HCT116 (cell line): Measurements from ENCODE around the gene LRRC72. TPM values are rescaled to one million over a fixed set of nuclear protein-coding genes. Genes with fewer than 3 reads are reported as not detected.

Experiments used
- ATAC-seq: fragments of 200-7000 bp; cut with Tn5 transposase; 2 replicates; pipeline ENCODE4 v1.9.1; 2020; ENCODE audit warnings: mild to moderate bottlenecking, moderate library complexity
- BruUV-seq: library from RNA; stranded (reverse); fragments of 400-500 nt; replicated peaks from 2 replicates; lab custom pipeline; 2021; lab: Mats Ljungman, UMichigan
- CTCF ChIA-PET: fragments of 300-600 bp; sonication (Branson Sonifier 250); formaldehyde crosslinking; loops from one replicate; lab custom pipeline; 2021; ENCODE audit warnings: antibody characterized with exemption; lab: Charles Lee
- POLR2A ChIA-PET: fragments of 300-600, 350-600 bp; sonication (Branson Sonifier 250); formaldehyde crosslinking; loops from one replicate; lab custom pipeline; 2021; ENCODE audit warnings: antibody characterized with exemption; lab: Charles Lee
- RAD21 ChIA-PET, 2 experiments: fragments of 300-600 bp; sonication (Branson Sonifier 250); formaldehyde crosslinking; loops; one replicate each; lab custom pipeline; 2023; ENCODE audit warnings: low total read pairs in 2 of 2; ENCODE audit not compliant: uncharacterized antibody in 2 of 2, unreplicated experiment in 2 of 2, low non-redundant PET in 1 of 2; lab: Charles Lee
- DNase-seq: peaks from one replicate; pipeline ENCODE4 v3.0.0-alpha.2; 2010; ENCODE audit warnings: low read depth, low spot score
- H2AFZ ChIP-seq: fragments of 200-600 bp; shearing (Covaris generic), sonication (generic); 2 replicates; pipeline ENCODE4 v1.6.1; 2017; ENCODE audit warnings: low read depth, mixed run types, mixed read lengths, antibody characterized with exemption, low read length; ENCODE audit not compliant: poor library complexity, severe bottlenecking
- H3K27ac ChIP-seq: 2 replicates; pipeline ENCODE4 v1.5.1; 2012; ENCODE audit warnings: low read depth, low read length
- H3K27me3 ChIP-seq: fragments of 200-600 bp; sonication (generic); 2 replicates; pipeline ENCODE4 v1.6.1; 2016; ENCODE audit warnings: mixed run types, low read length, mixed read lengths; ENCODE audit not compliant: insufficient read depth
- H3K36me3 ChIP-seq, 2 experiments: fragments of 200-500 bp in 1 of 2; fragments of 200-600 bp in 1 of 2; sonication (Bioruptor generic) in 1 of 2; sonication (generic) in 1 of 2; 2 replicates each; pipeline versions ENCODE4 v1.5.1 to v1.6.1; 2014 to 2016; ENCODE audit warnings: low read length in 2 of 2, inconsistent platforms in 1 of 2, mixed read lengths in 1 of 2, mixed run types in 1 of 2; ENCODE audit not compliant: insufficient read depth in 2 of 2, control insufficient read depth in 1 of 2
- H3K4me1 ChIP-seq, 2 experiments: fragments of 200-600 bp in 1 of 2; sonication (generic) in 1 of 2; 2 replicates each; pipeline versions ENCODE4 v1.5.1 to v1.6.1; 2012 to 2017; ENCODE audit warnings: low read length in 2 of 2, inconsistent platforms in 1 of 2, mild to moderate bottlenecking in 1 of 2, mixed read lengths in 1 of 2, mixed run types in 1 of 2, moderate library complexity in 1 of 2; ENCODE audit not compliant: insufficient read depth in 2 of 2, control insufficient read depth in 1 of 2
- H3K4me2 ChIP-seq: fragments of 200-600 bp; sonication (generic); 2 replicates; pipeline ENCODE4 v1.6.1; 2017; ENCODE audit warnings: mixed run types, low read length, mixed read lengths
- H3K4me3 ChIP-seq, 2 experiments: fragments of 200-600 bp in 1 of 2; sonication (generic) in 1 of 2; replicated peaks in 1 of 2; 2 replicates each; pipeline ENCODE4 v1.5.1; 2011 to 2016; ENCODE audit warnings: low read length in 2 of 2, control low read depth in 1 of 2, low read depth in 1 of 2, mild to moderate bottlenecking in 1 of 2, mixed read lengths in 1 of 2, mixed run types in 1 of 2
- H3K79me2 ChIP-seq: fragments of 200-600 bp; sonication (generic); 2 replicates; pipeline ENCODE4 v1.6.1; 2017; ENCODE audit warnings: mild to moderate bottlenecking, mixed run types, low read length, moderate library complexity, mixed read lengths; ENCODE audit not compliant: insufficient read depth
- H3K9ac ChIP-seq: fragments of 200-600 bp; sonication (generic); 2 replicates; pipeline ENCODE4 v1.6.1; 2016; ENCODE audit warnings: low read length, mixed read lengths
- H3K9me2 ChIP-seq: fragments of 200-600 bp; sonication (generic), shearing (Covaris generic); 2 replicates; pipeline ENCODE4 v1.6.1; 2017; ENCODE audit warnings: mixed run types, mild to moderate bottlenecking, moderate library complexity; ENCODE audit not compliant: insufficient read depth
- H3K9me3 ChIP-seq, 2 experiments: fragments of 200-500 bp in 1 of 2; fragments of 200-600 bp in 1 of 2; sonication (Bioruptor generic) in 1 of 2; sonication (generic) in 1 of 2; 2 replicates each; pipeline ENCODE4 v1.6.1; 2014 to 2017; ENCODE audit warnings: low read length in 2 of 2, mixed read lengths in 2 of 2, inconsistent platforms in 1 of 2, low read depth in 1 of 2, mild to moderate bottlenecking in 1 of 2, mixed run types in 1 of 2, moderate library complexity in 1 of 2; ENCODE audit not compliant: control insufficient read depth in 1 of 2, insufficient read depth in 1 of 2
- H4K20me1 ChIP-seq: fragments of 200-600 bp; sonication (generic), shearing (Covaris generic); 2 replicates; pipeline ENCODE4 v1.6.1; 2017; ENCODE audit warnings: mixed run types, mild to moderate bottlenecking, moderate library complexity; ENCODE audit not compliant: insufficient read depth
- CBX3 ChIP-seq: IDR thresholded peaks from 2 replicates; pipeline ENCODE4 v1.6.1; 2012; ENCODE audit warnings: low read depth
- CEBPB ChIP-seq: IDR thresholded peaks from 2 replicates; pipeline ENCODE4 v1.6.1; 2012; ENCODE audit warnings: low read depth
- EGR1 ChIP-seq: IDR thresholded peaks from 2 replicates; pipeline ENCODE4 v1.6.1; 2012; ENCODE audit warnings: low read depth
- ELF1 ChIP-seq: IDR thresholded peaks from 2 replicates; pipeline ENCODE4 v1.6.1; 2012; ENCODE audit warnings: low read depth, borderline replicate concordance
- EZH2phosphoT487 ChIP-seq: fragments of 200-600 bp; IDR thresholded peaks from 2 replicates; pipeline ENCODE4 v1.6.1; 2018; ENCODE audit warnings: antibody characterized with exemption, borderline replicate concordance
- FOSL1 ChIP-seq: IDR thresholded peaks from 2 replicates; pipeline ENCODE4 v1.6.1; 2012; ENCODE audit warnings: low read depth
- SP1 ChIP-seq: IDR thresholded peaks from 2 replicates; pipeline ENCODE4 v1.6.1; 2012; ENCODE audit warnings: low read depth
- SRF ChIP-seq: IDR thresholded peaks from 2 replicates; pipeline ENCODE4 v1.6.1; 2012; ENCODE audit warnings: low read depth
- TCF7L2 ChIP-seq: IDR thresholded peaks from 2 replicates; pipeline ENCODE4 v1.7.0; 2011; ENCODE audit warnings: borderline replicate concordance, inconsistent platforms; ENCODE audit not compliant: insufficient read depth, insufficient read length; ENCODE audit errors: extremely low read depth
- YY1 ChIP-seq: IDR thresholded peaks from 2 replicates; pipeline ENCODE4 v1.6.1; 2011; ENCODE audit warnings: low read length, low read depth, moderate library complexity, mild to moderate bottlenecking; ENCODE audit not compliant: insufficient replicate concordance; ENCODE audit errors: extremely low read depth
- ZNF274 ChIP-seq: fragments of 200-500 bp; sonication (Bioruptor generic); IDR thresholded peaks from 2 replicates; pipeline ENCODE4 v1.6.1; 2014; ENCODE audit warnings: mild to moderate bottlenecking, low read depth, low read length, inconsistent platforms
- intact Hi-C: fragments of 100-400 bp; cut with micrococcal nuclease; formaldehyde crosslinking; loops from 2 replicates; pipeline ENCODE4 v1.10.0; 2022
- total RNA-seq: library from RNA; stranded (reverse); gene quantifications from one replicate; pipeline ENCODE4 v1.2.1, GENCODE V29; 2021; ENCODE audit not compliant: unreplicated experiment
- TF ChIP-seq, protein P1 (sequence below), 3 experiments: fragments of 200-600 bp in 1 of 3; sonication (generic) in 1 of 3; IDR thresholded peaks in 2 of 3; conservative IDR thresholded peaks in 1 of 3; 2 replicates each; pipeline ENCODE4 v1.5.1; 2012 to 2017; ENCODE audit warnings: low read depth in 2 of 3, low read length in 2 of 3, antibody characterized with exemption in 1 of 3, borderline replicate concordance in 1 of 3, control low read depth in 1 of 3, mild to moderate bottlenecking in 1 of 3, mixed read lengths in 1 of 3, mixed run types in 1 of 3, moderate library complexity in 1 of 3; ENCODE audit not compliant: insufficient read depth in 1 of 3
- TF ChIP-seq, protein P2 (sequence below): IDR thresholded peaks from 2 replicates; pipeline ENCODE4 v1.6.1; 2012
- TF ChIP-seq, protein P3 (sequence below): IDR thresholded peaks from 2 replicates; pipeline ENCODE4 v1.6.1; 2012; ENCODE audit warnings: low read depth
- TF ChIP-seq, protein P4 (sequence below): IDR thresholded peaks from 2 replicates; pipeline ENCODE4 v1.6.1; 2012

LRRC72 gene
- total RNA-seq, 1 experiment from 2014 or later = not detected

DNA sequence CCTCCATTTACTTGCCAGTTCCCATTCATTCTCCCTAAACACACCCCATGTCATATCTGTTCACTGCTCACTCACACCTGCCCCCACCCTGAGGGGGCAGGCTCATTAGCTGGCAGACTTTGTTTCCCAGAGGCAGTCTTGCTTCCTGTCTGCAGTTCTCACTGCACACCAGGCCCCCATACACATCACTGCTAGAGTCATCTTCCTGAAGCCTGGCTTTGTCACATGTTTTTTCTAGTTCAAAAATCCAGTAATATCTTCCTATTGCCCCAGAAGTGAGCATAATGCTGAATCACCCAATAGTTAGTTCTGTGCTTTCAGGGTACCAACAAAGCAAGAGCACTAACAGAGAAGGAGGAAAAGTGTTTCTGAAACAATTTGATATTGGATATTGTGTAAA, 1.9 kb downstream of the LRRC72 start:
- Histone ChIP-seq H3K4me3 (no peak overlapping the region), H3K36me3 (no peaks in the 10 kb centered on the region), H3K27ac (no peak overlapping the region), H3K4me2 (no peak overlapping the region), H3K9ac (no peak overlapping the region), H2AFZ (no peak overlapping the region), H3K79me2 (no peaks in the 10 kb centered on the region), H3K27me3 (no peaks in the 10 kb centered on the region), H3K4me1 (no peaks in the 10 kb centered on the region), H3K9me2 (no peaks in the 10 kb centered on the region), H4K20me1 (no peaks in the 10 kb centered on the region), H3K9me3 (no peaks in the 10 kb centered on the region)
- ChIA-PET POLR2A (no interaction called here), RAD21 (no interaction called here), CTCF (no interaction called here)
- ATAC-seq (no peak), DNase-seq (no peak)
- BruUV-seq = no TSS peak
- intact Hi-C loops = no loop called here
- TF ChIP-seq TCF7L2 = no peak
- no peak for TF ChIP-seq ELF1
- TF ChIP-seq, protein P1, sequence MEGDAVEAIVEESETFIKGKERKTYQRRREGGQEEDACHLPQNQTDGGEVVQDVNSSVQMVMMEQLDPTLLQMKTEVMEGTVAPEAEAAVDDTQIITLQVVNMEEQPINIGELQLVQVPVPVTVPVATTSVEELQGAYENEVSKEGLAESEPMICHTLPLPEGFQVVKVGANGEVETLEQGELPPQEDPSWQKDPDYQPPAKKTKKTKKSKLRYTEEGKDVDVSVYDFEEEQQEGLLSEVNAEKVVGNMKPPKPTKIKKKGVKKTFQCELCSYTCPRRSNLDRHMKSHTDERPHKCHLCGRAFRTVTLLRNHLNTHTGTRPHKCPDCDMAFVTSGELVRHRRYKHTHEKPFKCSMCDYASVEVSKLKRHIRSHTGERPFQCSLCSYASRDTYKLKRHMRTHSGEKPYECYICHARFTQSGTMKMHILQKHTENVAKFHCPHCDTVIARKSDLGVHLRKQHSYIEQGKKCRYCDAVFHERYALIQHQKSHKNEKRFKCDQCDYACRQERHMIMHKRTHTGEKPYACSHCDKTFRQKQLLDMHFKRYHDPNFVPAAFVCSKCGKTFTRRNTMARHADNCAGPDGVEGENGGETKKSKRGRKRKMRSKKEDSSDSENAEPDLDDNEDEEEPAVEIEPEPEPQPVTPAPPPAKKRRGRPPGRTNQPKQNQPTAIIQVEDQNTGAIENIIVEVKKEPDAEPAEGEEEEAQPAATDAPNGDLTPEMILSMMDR (IDR thresholded peaks at IDR 0.05 in 2 of 3, conservative IDR thresholded peaks at IDR 0.05 in 1 of 3; ENCODE audit: borderline replicate concordance in 1 of 3, insufficient read depth in 1 of 3, low read depth in 2 of 3, low read length in 2 of 3) = no peak
- TF ChIP-seq, protein P2, sequence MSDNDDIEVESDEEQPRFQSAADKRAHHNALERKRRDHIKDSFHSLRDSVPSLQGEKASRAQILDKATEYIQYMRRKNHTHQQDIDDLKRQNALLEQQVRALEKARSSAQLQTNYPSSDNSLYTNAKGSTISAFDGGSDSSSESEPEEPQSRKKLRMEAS = no peak
- TF ChIP-seq SP1 = no peak
- TF ChIP-seq CEBPB = no peak
- TF ChIP-seq EZH2phosphoT487 = no peak

DNA sequence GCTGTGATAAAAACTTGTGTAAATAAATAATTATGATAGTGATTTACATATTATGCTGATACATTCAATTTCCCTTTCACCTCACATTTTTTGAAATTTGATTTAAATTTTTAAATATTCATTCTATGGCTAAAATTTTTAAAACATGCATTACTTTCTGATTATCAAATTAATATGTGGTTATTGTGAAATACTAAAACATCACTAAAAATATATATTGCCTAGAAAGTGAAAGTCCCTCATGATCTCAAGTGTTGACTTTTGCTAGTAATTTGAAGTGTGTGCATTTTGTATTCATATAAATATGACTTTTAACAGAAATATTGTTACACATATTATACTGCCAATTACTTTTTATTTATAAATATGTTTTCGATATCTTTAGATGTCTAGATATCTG, 3.1 kb downstream of the LRRC72 start:
- Histone ChIP-seq H3K9me2 (no peaks in the 10 kb centered on the region), H3K4me1 (no peaks in the 10 kb centered on the region), H3K27ac (no peak overlapping the region), H3K4me3 (no peak overlapping the region), H3K79me2 (no peaks in the 10 kb centered on the region), H3K27me3 (no peaks in the 10 kb centered on the region), H4K20me1 (no peaks in the 10 kb centered on the region), H3K9me3 (no peaks in the 10 kb centered on the region), H2AFZ (no peak overlapping the region), H3K36me3 (no peaks in the 10 kb centered on the region), H3K4me2 (no peak overlapping the region), H3K9ac (no peak overlapping the region)
- ChIA-PET RAD21 (no interaction called here), CTCF (no interaction called here), POLR2A (no interaction called here)
- no peak for ATAC-seq
- intact Hi-C loops = no loop called here
- DNase-seq = no peak
- BruUV-seq = no TSS peak
- TF ChIP-seq, protein P2 = no peak
- TF ChIP-seq, protein P3, sequence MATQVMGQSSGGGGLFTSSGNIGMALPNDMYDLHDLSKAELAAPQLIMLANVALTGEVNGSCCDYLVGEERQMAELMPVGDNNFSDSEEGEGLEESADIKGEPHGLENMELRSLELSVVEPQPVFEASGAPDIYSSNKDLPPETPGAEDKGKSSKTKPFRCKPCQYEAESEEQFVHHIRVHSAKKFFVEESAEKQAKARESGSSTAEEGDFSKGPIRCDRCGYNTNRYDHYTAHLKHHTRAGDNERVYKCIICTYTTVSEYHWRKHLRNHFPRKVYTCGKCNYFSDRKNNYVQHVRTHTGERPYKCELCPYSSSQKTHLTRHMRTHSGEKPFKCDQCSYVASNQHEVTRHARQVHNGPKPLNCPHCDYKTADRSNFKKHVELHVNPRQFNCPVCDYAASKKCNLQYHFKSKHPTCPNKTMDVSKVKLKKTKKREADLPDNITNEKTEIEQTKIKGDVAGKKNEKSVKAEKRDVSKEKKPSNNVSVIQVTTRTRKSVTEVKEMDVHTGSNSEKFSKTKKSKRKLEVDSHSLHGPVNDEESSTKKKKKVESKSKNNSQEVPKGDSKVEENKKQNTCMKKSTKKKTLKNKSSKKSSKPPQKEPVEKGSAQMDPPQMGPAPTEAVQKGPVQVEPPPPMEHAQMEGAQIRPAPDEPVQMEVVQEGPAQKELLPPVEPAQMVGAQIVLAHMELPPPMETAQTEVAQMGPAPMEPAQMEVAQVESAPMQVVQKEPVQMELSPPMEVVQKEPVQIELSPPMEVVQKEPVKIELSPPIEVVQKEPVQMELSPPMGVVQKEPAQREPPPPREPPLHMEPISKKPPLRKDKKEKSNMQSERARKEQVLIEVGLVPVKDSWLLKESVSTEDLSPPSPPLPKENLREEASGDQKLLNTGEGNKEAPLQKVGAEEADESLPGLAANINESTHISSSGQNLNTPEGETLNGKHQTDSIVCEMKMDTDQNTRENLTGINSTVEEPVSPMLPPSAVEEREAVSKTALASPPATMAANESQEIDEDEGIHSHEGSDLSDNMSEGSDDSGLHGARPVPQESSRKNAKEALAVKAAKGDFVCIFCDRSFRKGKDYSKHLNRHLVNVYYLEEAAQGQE = no peak
- no peak for TF ChIP-seq TCF7L2
- TF ChIP-seq SP1 = no peak
- TF ChIP-seq ZNF274 = no peak
- TF ChIP-seq FOSL1 = no peak
- TF ChIP-seq CBX3 = no peak
- TF ChIP-seq YY1 = no peak
- no peak for TF ChIP-seq SRF
- TF ChIP-seq, protein P4, sequence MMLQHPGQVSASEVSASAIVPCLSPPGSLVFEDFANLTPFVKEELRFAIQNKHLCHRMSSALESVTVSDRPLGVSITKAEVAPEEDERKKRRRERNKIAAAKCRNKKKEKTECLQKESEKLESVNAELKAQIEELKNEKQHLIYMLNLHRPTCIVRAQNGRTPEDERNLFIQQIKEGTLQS = no peak
- no peak for TF ChIP-seq EGR1
